HepG2 (cell line): ENCODE data around the gene NSL1. TPM values are rescaled to one million over a fixed set of nuclear protein-coding genes. Genes with fewer than 3 reads are reported as not detected.

ENCODE experiments used
- FUBP1 ChIP-seq: sonication (generic); formaldehyde crosslinking; IDR thresholded peaks from 2 replicates; pipeline ENCODE4 v1.5.1; 2020; ENCODE audit warnings: missing genetic modification reagents, mild to moderate bottlenecking, borderline replicate concordance
- GATA4 ChIP-seq: sonication (generic); IDR thresholded peaks from 2 replicates; pipeline ENCODE4 v1.6.1; 2016; ENCODE audit warnings: antibody characterized with exemption, low read depth, borderline replicate concordance
- PRDM15 ChIP-seq: sonication (generic); formaldehyde crosslinking; IDR thresholded peaks from 2 replicates; pipeline ENCODE4 v1.4.0; 2020; ENCODE audit warnings: missing genetic modification reagents
- polyA plus RNA-seq, 8 experiments: library from polyadenylated mRNA; depleted of rRNA in 3 of 8; stranded (reverse) in 7 of 8; unstranded in 1 of 8; fragments of >200 nt; fragmentation: Illumina TruSeq in 4 of 8; extraction: Trizol in 4 of 8; gene quantifications; 2 replicates each; pipeline versions ENCODE4 v1.2.1 to v1.2.3, GENCODE V29; 2011 to 2016; ENCODE audit warnings: low read depth in 4 of 8, missing spikeins in 1 of 8, mixed read lengths in 1 of 8; ENCODE audit not compliant: insufficient read depth in 1 of 8
- total RNA-seq, 5 experiments: library from RNA; depleted of rRNA; stranded (reverse); fragments of >200 nt; fragmentation: Illumina TruSeq; extraction: Trizol; gene quantifications; 2 replicates each; pipeline ENCODE4 v1.2.3, GENCODE V29; 2016; ENCODE audit warnings: low read depth in 1 of 5
- TF ChIP-seq, protein P1 (sequence below): sonication (generic); formaldehyde crosslinking; IDR thresholded peaks from 2 replicates; pipeline ENCODE4 v1.4.0; 2020; ENCODE audit warnings: mild to moderate bottlenecking, missing genetic modification reagents

Gene NSL1
- total and polyA plus RNA-seq, 2 of the 13 experiments (the other 11 are each of a cell fraction or from before 2014, with no cell fraction given), result 34.5 to 77.4 TPM

DNA sequence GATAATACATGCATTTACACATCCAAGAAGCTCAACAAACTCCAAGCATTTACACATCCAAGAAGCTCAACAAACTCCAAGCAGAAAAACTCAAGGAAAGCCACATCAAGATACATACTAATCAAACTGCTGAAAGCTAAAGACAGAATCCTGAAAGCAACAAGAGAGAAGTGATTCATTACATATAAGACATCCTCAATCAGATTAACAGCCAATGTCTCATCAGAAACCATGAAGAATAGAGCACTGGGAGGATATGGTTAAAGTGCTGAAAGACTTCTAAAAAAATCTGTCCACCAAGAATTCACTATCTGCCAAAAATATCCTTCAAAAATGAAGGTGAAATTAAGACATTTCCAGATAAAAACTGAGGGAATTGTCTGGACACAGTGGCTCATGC lies 46.3 kb downstream of the NSL1 start (continued):
- no peak for TF ChIP-seq FUBP1 (CRISPR knock-in tag)
- TF ChIP-seq, protein P1, sequence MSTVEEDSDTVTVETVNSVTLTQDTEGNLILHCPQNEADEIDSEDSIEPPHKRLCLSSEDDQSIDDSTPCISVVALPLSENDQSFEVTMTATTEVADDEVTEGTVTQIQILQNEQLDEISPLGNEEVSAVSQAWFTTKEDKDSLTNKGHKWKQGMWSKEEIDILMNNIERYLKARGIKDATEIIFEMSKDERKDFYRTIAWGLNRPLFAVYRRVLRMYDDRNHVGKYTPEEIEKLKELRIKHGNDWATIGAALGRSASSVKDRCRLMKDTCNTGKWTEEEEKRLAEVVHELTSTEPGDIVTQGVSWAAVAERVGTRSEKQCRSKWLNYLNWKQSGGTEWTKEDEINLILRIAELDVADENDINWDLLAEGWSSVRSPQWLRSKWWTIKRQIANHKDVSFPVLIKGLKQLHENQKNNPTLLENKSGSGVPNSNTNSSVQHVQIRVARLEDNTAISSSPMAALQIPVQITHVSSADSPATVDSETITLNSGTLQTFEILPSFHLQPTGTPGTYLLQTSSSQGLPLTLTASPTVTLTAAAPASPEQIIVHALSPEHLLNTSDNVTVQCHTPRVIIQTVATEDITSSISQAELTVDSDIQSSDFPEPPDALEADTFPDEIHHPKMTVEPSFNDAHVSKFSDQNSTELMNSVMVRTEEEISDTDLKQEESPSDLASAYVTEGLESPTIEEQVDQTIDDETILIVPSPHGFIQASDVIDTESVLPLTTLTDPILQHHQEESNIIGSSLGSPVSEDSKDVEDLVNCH (CRISPR knock-in tag), result no peak
- TF ChIP-seq GATA4, result no peak
- no peak for TF ChIP-seq PRDM15 (CRISPR knock-in tag)
